ENCODE data around the gene CEP85. TPM values are rescaled to one million over a fixed set of nuclear protein-coding genes. Genes with fewer than 3 reads are reported as not detected.

Gene CEP85
- total RNA-seq, 6 donors from 2014 or later, result 10.1 to 16.8 (median 10.7) TPM

DNA sequence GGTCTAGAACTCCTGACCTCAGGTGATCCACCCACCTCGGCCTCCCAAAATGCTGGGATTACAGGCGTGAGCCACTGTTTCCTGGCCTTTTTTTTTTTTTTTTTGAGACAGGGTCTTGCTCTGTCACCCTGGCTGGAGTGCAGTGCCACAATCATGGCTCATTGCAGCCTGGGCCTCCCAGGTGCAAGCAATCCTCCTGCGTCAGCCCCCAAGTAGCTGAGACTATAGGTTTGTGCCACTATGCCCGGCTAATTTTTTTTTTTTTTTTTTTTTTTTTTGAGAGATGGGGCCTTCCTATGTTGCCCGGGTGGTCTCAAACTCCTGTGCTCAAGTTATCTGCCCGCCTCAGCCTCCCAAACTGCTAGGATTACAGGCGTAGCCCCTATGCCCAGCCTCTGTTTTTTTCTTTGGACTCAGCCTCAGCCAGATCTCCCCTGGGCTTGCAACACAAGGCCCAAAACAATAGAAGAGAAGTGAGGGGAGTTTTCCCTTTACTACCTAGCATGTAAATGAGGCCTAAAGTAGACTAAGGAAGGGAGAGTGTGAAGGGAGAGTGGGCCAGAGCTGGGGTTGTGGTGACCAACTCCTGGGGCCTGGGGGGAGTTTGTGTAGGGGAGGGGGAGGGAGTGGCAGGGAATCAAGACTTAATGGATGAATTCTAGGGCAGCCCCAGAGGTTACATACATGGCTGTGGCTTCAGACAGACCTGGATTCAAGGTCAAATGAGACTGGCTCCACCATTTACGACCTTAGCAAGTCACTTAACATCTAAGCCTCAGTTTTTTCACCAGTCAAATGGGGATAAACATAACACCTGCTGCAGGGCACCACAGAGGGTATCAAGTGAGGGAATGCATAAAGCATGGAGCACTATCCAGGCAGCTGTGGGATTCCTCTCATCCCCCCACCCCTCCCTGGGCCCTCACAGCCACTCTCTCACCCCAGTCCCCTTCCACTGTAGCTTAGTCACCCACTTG is 82.2 kb downstream of the CEP85 start:
- DNase-seq, result no peak
- TF ChIP-seq, protein P1, sequence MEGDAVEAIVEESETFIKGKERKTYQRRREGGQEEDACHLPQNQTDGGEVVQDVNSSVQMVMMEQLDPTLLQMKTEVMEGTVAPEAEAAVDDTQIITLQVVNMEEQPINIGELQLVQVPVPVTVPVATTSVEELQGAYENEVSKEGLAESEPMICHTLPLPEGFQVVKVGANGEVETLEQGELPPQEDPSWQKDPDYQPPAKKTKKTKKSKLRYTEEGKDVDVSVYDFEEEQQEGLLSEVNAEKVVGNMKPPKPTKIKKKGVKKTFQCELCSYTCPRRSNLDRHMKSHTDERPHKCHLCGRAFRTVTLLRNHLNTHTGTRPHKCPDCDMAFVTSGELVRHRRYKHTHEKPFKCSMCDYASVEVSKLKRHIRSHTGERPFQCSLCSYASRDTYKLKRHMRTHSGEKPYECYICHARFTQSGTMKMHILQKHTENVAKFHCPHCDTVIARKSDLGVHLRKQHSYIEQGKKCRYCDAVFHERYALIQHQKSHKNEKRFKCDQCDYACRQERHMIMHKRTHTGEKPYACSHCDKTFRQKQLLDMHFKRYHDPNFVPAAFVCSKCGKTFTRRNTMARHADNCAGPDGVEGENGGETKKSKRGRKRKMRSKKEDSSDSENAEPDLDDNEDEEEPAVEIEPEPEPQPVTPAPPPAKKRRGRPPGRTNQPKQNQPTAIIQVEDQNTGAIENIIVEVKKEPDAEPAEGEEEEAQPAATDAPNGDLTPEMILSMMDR (IDR thresholded peaks at IDR 0.05), result no peak
- TF ChIP-seq POLR2AphosphoS5 (IDR thresholded peaks at IDR 0.05), result no peak
- TF ChIP-seq EP300 (IDR thresholded peaks at IDR 0.05), result no peak
- no peak for TF ChIP-seq POLR2A (IDR thresholded peaks at IDR 0.05)
- no peaks in the 10 kb centered on the region for H3K27me3 ChIP-seq
- WGBS, 2 donors, result 77 to 82% methylated on average over 8 of the region's 8 CpGs
- no peak for ATAC-seq (ENCODE audit: low FRiP score in 2 of 2)
- peak overlapping the region; percentile 44 to 76 (median 54) for H3K27ac ChIP-seq
- H3K9me3 ChIP-seq, result no peaks in the 10 kb centered on the region
- H3K4me1 ChIP-seq, result peaks cover 7 to 19% (median 14%) of the 10 kb centered on the region in 4 donors
- no peak overlapping the region for H3K4me3 ChIP-seq
- no peaks in the 10 kb centered on the region for H3K36me3 ChIP-seq

DNA sequence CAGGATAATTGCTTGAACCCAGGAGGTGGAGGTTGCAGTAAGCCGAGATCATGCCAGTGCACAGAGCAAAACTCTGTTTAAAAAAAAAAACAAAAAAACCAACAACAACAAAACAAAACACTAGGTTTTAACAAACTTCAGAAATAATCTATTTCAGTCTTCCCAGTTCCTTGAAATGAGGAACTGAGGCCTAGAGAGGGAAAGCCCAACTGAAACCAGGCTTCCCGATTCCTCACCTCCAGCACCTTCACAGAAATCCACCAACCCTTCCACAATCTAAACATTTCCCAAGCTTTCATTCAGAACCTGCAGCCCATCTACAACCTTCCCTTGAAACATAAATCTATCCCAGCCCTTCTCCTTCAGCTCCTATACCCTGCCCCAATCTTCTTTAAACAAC is 83.1 kb downstream of the CEP85 start:
- Histone ChIP-seq H3K4me3 (no peak overlapping the region), H3K27me3 (no peaks in the 10 kb centered on the region), H3K27ac (peak overlapping the region in 2 of 4 donors; percentile 75 to 76), H3K4me1 (peaks cover 10 to 24% (median 20%) of the 10 kb centered on the region in 4 donors), H3K36me3 (no peaks in the 10 kb centered on the region), H3K9me3 (no peaks in the 10 kb centered on the region)
- ATAC-seq (ENCODE audit: low FRiP score in 2 of 2) (no peak), DNase-seq (no peak)
- WGBS, 2 donors, result 73 to 85% methylated on average over 2 of the region's 2 CpGs
- TF ChIP-seq POLR2A (IDR thresholded peaks at IDR 0.05) (no peak), POLR2AphosphoS5 (IDR thresholded peaks at IDR 0.05) (no peak), EP300 (IDR thresholded peaks at IDR 0.05) (no peak)

DNA sequence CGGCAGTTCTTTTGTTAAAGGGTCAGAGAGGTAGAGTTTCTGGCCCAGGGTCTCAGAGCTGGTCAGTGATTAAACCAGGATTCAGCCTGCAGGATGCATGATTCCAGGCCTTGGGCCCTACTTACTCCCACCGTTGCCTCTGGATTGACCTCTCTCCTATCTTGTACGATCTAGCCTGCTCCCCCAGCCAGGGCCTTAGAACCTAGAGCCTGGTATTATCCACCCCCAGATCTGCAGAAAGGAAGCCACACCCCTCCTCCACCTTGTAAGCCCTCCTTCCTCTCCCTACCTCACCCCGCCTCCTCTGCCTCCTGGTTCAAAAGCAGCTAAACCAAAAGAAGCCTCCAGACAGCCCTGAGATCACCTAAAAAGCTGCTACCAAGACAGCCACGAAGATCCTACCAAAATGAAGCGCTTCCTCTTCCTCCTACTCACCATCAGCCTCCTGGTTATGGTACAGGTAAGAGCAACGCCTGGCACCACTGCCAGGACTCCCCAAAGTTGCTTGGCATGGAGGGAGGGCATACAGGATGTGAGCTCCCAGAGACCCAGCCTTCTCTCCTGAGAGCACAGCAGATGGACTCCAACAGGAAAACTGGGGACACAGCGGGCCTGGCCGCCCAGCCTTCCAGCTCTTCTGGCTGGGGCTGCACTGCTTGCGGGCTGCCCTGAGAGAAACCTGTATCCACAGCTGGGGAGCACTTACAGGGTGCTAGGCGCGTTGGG is 83.8 kb downstream of the CEP85 start, which contains the start of gene CD52:
Gene CD52, plus strand, starts transcription at position 347 of the 726 bp plus-strand sequence. Its CDS starts 60 bp downstream, at position 407.
- Histone ChIP-seq H3K9me3 (no peaks in the 10 kb centered on the region), H3K4me3 (peak within 1 kb of the TSS in 3 of 4 donors; percentile 29 to 43 (median 39)), H3K36me3 (no peaks in the 10 kb centered on the region), H3K4me1 (peaks cover 10 to 24% (median 20%) of the 10 kb centered on the region in 4 donors), H3K27me3 (no peaks in the 10 kb centered on the region), H3K27ac (peak within 1 kb of the TSS; percentile 57 to 76 (median 70))
- TF ChIP-seq POLR2A (IDR thresholded peaks at IDR 0.05) (peak in 1 of 4 donors; percentile 44), EP300 (IDR thresholded peaks at IDR 0.05) (no peak), POLR2AphosphoS5 (IDR thresholded peaks at IDR 0.05) (no peak)
- TF ChIP-seq, protein P1 (IDR thresholded peaks at IDR 0.05), result no peak
- WGBS, 2 donors, result 60 to 61% methylated on average over 8 to 12 of the region's 12 CpGs
- DNase-seq (no peak), ATAC-seq (ENCODE audit: low FRiP score in 2 of 2) (no peak)

DNA sequence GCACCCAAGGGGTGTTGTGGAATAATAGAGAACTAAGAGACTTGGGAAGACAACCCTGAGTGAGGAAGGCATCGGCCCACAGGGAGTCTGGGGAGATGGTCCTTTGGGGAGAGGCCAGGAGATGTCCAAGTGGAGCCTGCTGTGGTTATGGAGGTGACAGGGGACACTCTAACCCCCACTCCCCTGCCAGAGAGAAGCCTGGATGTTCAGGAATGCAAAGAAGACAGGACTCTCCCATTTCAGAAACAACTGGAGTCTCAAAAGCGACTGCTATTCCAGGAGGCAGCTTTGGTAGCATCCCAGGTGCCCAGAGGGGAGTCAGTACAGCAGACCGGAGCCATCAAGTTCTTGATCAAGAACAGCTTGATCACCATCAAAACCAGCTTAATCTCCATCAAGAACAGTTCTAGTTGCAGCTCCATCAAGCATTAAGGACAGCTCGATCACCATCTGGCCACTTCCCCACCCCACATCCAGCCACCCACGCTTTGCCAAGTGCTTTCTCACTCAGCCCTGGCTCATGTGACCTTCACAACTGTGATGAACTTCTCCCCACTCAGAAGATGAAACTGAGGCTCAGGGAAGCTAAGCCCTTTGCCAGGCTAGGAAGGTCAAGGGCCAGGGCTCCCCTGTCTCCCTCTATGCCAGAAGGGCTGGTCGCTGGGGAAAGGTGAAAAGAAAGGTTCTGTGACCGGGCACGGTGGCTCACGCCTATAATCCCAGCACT is 84.5 kb downstream of the CEP85 start:
- ATAC-seq (ENCODE audit: low FRiP score in 2 of 2) (peak; percentile 15 to 57), DNase-seq (peak in 1 of 2 donors; percentile 64)
- peak overlapping the region; percentile 57 to 76 (median 70) for H3K27ac ChIP-seq
- no peaks in the 10 kb centered on the region for H3K27me3 ChIP-seq
- peak overlapping the region in 3 of 4 donors; percentile 29 to 43 (median 39) for H3K4me3 ChIP-seq
- TF ChIP-seq POLR2AphosphoS5 (IDR thresholded peaks at IDR 0.05) (no peak), POLR2A (IDR thresholded peaks at IDR 0.05) (peak in 1 of 4 donors; percentile 57)
- peaks cover 10 to 24% (median 20%) of the 10 kb centered on the region in 4 donors for H3K4me1 ChIP-seq
- H3K9me3 ChIP-seq, result no peaks in the 10 kb centered on the region
- 68 to 79% methylated on average over 8 to 9 of the region's 9 CpGs for WGBS, 2 donors
- no peaks in the 10 kb centered on the region for H3K36me3 ChIP-seq

DNA sequence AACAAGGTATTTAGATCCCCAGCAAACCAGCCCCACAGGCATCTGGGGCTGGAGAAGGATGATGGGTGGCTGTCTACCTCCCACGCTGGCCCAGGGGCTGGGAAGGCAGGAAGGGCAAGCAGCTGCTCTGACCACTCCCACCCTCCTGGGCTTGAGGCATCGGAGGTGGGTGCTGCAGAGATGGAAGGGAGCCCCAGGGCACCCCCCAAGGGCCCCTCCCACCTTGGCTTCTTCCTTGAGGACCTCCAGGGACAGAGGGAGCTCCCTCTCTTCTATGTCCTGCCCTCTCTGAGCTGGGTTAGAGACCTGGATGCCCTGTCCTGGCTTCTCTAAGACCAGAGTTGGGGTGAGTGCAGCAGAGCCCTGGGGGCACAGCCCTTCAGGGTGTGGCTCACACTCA is 86.9 kb downstream of the CEP85 start:
- Histone ChIP-seq H3K4me3 (no peak overlapping the region), H3K4me1 (peaks cover 10 to 21% (median 14%) of the 10 kb centered on the region in 4 donors), H3K27me3 (no peaks in the 10 kb centered on the region), H3K9me3 (no peaks in the 10 kb centered on the region), H3K36me3 (no peaks in the 10 kb centered on the region), H3K27ac (peak overlapping the region in 2 of 4 donors; percentile 18 to 25)
- ATAC-seq (ENCODE audit: low FRiP score in 2 of 2) (peak in 1 of 2 donors; percentile 4), DNase-seq (no peak)
- TF ChIP-seq POLR2A (IDR thresholded peaks at IDR 0.05) (no peak), EP300 (IDR thresholded peaks at IDR 0.05) (no peak), POLR2AphosphoS5 (IDR thresholded peaks at IDR 0.05) (no peak)
- TF ChIP-seq, protein P1 (IDR thresholded peaks at IDR 0.05), result no peak
- WGBS, 2 donors, result 60 to 79% methylated on average over 2 of the region's 2 CpGs

Measured in upper lobe of left lung (tissue), 6 donors.